Peyer's patch (tissue), 4 donors: ENCODE results near the gene RNF125. TPM values are rescaled to one million over a fixed set of nuclear protein-coding genes. Genes with fewer than 3 reads are reported as not detected.

Experiments
- DNase-seq, 3 donors: peaks; one replicate each; pipeline ENCODE4 v3.0.0-alpha.2; 2017 to 2019
- H3K27ac ChIP-seq, 4 donors: fragments of 200-600 bp; sonication (generic); one replicate each; pipeline ENCODE4 v1.5.1; 2016 to 2019
- H3K27me3 ChIP-seq, 2 donors: fragments of 200-600 bp; sonication (generic); one replicate each; pipeline ENCODE4 v1.5.1; 2019
- H3K36me3 ChIP-seq, 3 donors: fragments of 200-600 bp; sonication (generic); one replicate each; pipeline ENCODE4 v1.5.1; 2016 to 2019
- H3K4me1 ChIP-seq, 4 donors: fragments of 200-600 bp; sonication (generic); one replicate each; pipeline ENCODE4 v1.5.1; 2016 to 2019
- H3K4me3 ChIP-seq, 4 donors: fragments of 200-600 bp; sonication (generic); 1 replicate in 3 of 4; 2 replicates in 1 of 4; pipeline ENCODE4 v1.5.1; 2016 to 2019; ENCODE audit warnings: mild to moderate bottlenecking in 1 of 4
- H3K9me3 ChIP-seq, 4 donors: fragments of 200-600 bp; sonication (generic); one replicate each; pipeline ENCODE4 v1.5.1; 2016 to 2019; ENCODE audit warnings: mild to moderate bottlenecking in 1 of 4
- POLR2A ChIP-seq, 2 donors: fragments of 450-650 bp; IDR thresholded peaks; one replicate each; pipeline ENCODE4 v1.5.1; 2017; ENCODE audit warnings: antibody characterized with exemption in 2 of 2, mild to moderate bottlenecking in 2 of 2, moderate library complexity in 2 of 2
- total RNA-seq, 4 donors: library from RNA; depleted of rRNA; stranded (reverse); fragments of >200 nt; gene quantifications; one replicate each; pipeline ENCODE4 v1.1.0, GENCODE V29; 2016
- TF ChIP-seq, protein P1 (sequence below), 6 experiments: fragments of 450-650 bp in 4 of 6; fragments of 200-600 bp in 2 of 6; sonication (generic) in 1 of 6; IDR thresholded peaks; one replicate each; pipeline ENCODE4 v1.5.1; 2017 to 2019; ENCODE audit warnings: antibody characterized with exemption in 6 of 6, mild to moderate bottlenecking in 3 of 6, moderate library complexity in 1 of 6

Gene RNF125
- total RNA-seq, 4 donors from 2014 or later: 1.7 to 19.6 (median 16.1) TPM

GRCh38 chr18:32114293-32114942 is 95.8 kb downstream of the RNF125 start:
- DNase-seq: no peak
- Histone ChIP-seq H3K27ac (no peak overlapping the region), H3K27me3 (no peaks in the 10 kb centered on the region), H3K9me3 (no peaks in the 10 kb centered on the region), H3K36me3 (peaks cover 0 to 52% (median 0%) of the 10 kb centered on the region in 3 donors), H3K4me3 (no peak overlapping the region), H3K4me1 (no peaks in the 10 kb centered on the region)
- TF ChIP-seq POLR2A (IDR thresholded peaks at IDR 0.05): no peak
- TF ChIP-seq, protein P1, sequence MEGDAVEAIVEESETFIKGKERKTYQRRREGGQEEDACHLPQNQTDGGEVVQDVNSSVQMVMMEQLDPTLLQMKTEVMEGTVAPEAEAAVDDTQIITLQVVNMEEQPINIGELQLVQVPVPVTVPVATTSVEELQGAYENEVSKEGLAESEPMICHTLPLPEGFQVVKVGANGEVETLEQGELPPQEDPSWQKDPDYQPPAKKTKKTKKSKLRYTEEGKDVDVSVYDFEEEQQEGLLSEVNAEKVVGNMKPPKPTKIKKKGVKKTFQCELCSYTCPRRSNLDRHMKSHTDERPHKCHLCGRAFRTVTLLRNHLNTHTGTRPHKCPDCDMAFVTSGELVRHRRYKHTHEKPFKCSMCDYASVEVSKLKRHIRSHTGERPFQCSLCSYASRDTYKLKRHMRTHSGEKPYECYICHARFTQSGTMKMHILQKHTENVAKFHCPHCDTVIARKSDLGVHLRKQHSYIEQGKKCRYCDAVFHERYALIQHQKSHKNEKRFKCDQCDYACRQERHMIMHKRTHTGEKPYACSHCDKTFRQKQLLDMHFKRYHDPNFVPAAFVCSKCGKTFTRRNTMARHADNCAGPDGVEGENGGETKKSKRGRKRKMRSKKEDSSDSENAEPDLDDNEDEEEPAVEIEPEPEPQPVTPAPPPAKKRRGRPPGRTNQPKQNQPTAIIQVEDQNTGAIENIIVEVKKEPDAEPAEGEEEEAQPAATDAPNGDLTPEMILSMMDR (IDR thresholded peaks at IDR 0.05): no peak

DNA sequence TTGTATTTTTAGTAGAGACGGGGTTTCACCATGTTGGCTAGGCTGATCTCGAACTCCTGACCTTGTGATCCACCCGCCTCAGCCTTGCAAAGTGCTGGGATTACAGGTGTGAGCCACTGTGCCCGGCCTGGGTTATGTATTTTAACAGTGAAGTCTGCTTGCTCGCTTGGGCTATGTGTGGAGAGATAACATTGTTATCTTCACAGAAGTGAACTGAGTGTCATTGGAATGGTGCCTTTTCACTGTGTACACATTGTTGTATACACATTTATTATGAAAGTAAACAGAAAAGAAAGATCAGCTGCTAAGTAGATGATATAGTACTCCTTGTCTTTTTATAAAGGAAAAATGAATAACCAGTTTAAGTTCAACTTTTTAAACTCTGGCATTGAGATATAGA is 103.4 kb downstream of the RNF125 start:
- Histone ChIP-seq H3K4me1 (no peaks in the 10 kb centered on the region), H3K4me3 (no peak overlapping the region), H3K9me3 (no peaks in the 10 kb centered on the region), H3K27me3 (no peaks in the 10 kb centered on the region), H3K27ac (no peak overlapping the region), H3K36me3 (peaks cover 0 to 64% (median 0%) of the 10 kb centered on the region in 3 donors)
- DNase-seq: no peak
- no peak for TF ChIP-seq POLR2A (IDR thresholded peaks at IDR 0.05)
- TF ChIP-seq, protein P1 (IDR thresholded peaks at IDR 0.05): no peak

Other genes with a start within 250 kb of the RNF125 start
- gene TRAPPC8, start 75.7 kb upstream of the RNF125 start, total RNA-seq: 10 to 100 TPM; 43.7 to 58.6 (median 48.3) TPM
- 10 to 100 TPM; 11.1 to 21.7 (median 15.4) TPM for gene RNF138, start 73.0 kb downstream of the RNF125 start, total RNA-seq
- gene MEP1B, start 171.2 kb downstream of the RNF125 start, total RNA-seq: 1,000 to 10,000 TPM in 1 of 4 donors, 100 to 1,000 TPM in 2, 1 to 10 TPM in 1; 4.1 to 1,014 (median 487) TPM